GM12878 (cell line): ENCODE results near the gene RAD51B. TPM values are rescaled to one million over a fixed set of nuclear protein-coding genes. Genes with fewer than 3 reads are reported as not detected.

Source experiments
- CEBPB ChIP-seq, 2 experiments: fragments of 150-350 bp in 1 of 2; IDR thresholded peaks; 2 replicates each; pipeline ENCODE4 v1.6.1; 2012 to 2014; ENCODE audit warnings: low read depth in 2 of 2, low read length in 2 of 2, borderline replicate concordance in 1 of 2, inconsistent platforms in 1 of 2
- E2F4 ChIP-seq: IDR thresholded peaks from 2 replicates; pipeline ENCODE4 v1.6.1; 2012; ENCODE audit warnings: low read depth, low read length, improper control_type of control experiment
- FOXK2 ChIP-seq: fragments of 450-650 bp; IDR thresholded peaks from 2 replicates; pipeline ENCODE4 v1.6.1; 2017; ENCODE audit warnings: mild to moderate bottlenecking, moderate library complexity
- IRF4 ChIP-seq: IDR thresholded peaks from 2 replicates; pipeline ENCODE4 v1.6.1; 2011; ENCODE audit warnings: low read depth, low read length
- LARP7 ChIP-seq: fragments of 450-650 bp; IDR thresholded peaks from 2 replicates; pipeline ENCODE4 v1.6.1; 2017; ENCODE audit warnings: mild to moderate bottlenecking
- NFXL1 ChIP-seq: fragments of 450-650 bp; IDR thresholded peaks from 2 replicates; pipeline ENCODE4 v1.6.1; 2017; ENCODE audit warnings: antibody characterized with exemption, mild to moderate bottlenecking, borderline replicate concordance
- RUNX3 ChIP-seq: IDR thresholded peaks from 2 replicates; pipeline ENCODE4 v1.6.1; 2012; ENCODE audit warnings: low read length, inconsistent platforms
- SUPT20H ChIP-seq: IDR thresholded peaks from 2 replicates; pipeline ENCODE4 v1.6.1; 2011; ENCODE audit warnings: low read depth, mild to moderate bottlenecking, low read length, moderate library complexity, borderline replicate concordance; ENCODE audit not compliant: control insufficient read depth
- TAF1 ChIP-seq: IDR thresholded peaks from 2 replicates; pipeline ENCODE4 v1.6.1; 2011; ENCODE audit warnings: mild to moderate bottlenecking, low read depth, low read length, borderline replicate concordance
- TCF12 ChIP-seq: IDR thresholded peaks from 2 replicates; pipeline ENCODE4 v1.6.1; 2011; ENCODE audit warnings: low read depth, mild to moderate bottlenecking, low read length
- USF1 ChIP-seq: IDR thresholded peaks from 2 replicates; pipeline ENCODE4 v1.6.1; 2011; ENCODE audit warnings: borderline replicate concordance, low read depth, mild to moderate bottlenecking, moderate library complexity, mixed read lengths, low read length; ENCODE audit not compliant: insufficient read depth; ENCODE audit errors: extremely low read length
- YY1 ChIP-seq: IDR thresholded peaks from 2 replicates; pipeline ENCODE4 v1.6.1; 2011; ENCODE audit warnings: low read depth, mild to moderate bottlenecking, low read length
- ZSCAN29 ChIP-seq: fragments of 450-650 bp; IDR thresholded peaks from 2 replicates; pipeline ENCODE4 v1.6.1; 2017; ENCODE audit warnings: mild to moderate bottlenecking, moderate library complexity
- polyA plus RNA-seq, 11 experiments: library from polyadenylated mRNA; depleted of rRNA in 4 of 11; unstranded in 6 of 11; stranded (reverse) in 5 of 11; fragments of >200 nt; fragmentation: Nextera tagmentation in 4 of 11; fragmentation: Illumina TruSeq in 1 of 11; extraction: Ambion mirVana in 4 of 11; extraction: Trizol in 1 of 11; gene quantifications; 1 replicate in 1 of 11; 2 replicates in 10 of 11; pipeline versions ENCODE4 v1.2.1 to v1.2.3, GENCODE V29; 2011 to 2016; ENCODE audit warnings: inconsistent platforms in 2 of 11, missing spikeins in 2 of 11, low read depth in 1 of 11
- total RNA-seq, 4 experiments: library from RNA; depleted of rRNA in 3 of 4; stranded (reverse); fragments of >200 nt in 3 of 4; fragmentation: Illumina TruSeq in 1 of 4; extraction: Trizol in 1 of 4; gene quantifications; 2 replicates each; pipeline versions ENCODE4 v1.2.1 to v1.2.3, GENCODE V29; 2013 to 2021
- TF ChIP-seq, protein P1 (sequence below): IDR thresholded peaks from 2 replicates; pipeline ENCODE4 v1.6.1; 2012; ENCODE audit warnings: improper control_type of control experiment, low read depth, low read length; ENCODE audit not compliant: insufficient replicate concordance
- TF ChIP-seq, protein P2 (sequence below): fragments of 450-650 bp; IDR thresholded peaks from 2 replicates; pipeline ENCODE4 v1.6.1; 2016; ENCODE audit warnings: mild to moderate bottlenecking
- TF ChIP-seq, protein P3 (sequence below): IDR thresholded peaks from 2 replicates; pipeline ENCODE4 v1.6.1; 2012; ENCODE audit warnings: low read depth, low read length, improper control_type of control experiment

Gene RAD51B
- total and polyA plus RNA-seq, 10 of the 15 experiments (the other 5 are each of a cell fraction or from before 2014, with no cell fraction given): 9.8 to 26.8 (median 21.3) TPM

DNA sequence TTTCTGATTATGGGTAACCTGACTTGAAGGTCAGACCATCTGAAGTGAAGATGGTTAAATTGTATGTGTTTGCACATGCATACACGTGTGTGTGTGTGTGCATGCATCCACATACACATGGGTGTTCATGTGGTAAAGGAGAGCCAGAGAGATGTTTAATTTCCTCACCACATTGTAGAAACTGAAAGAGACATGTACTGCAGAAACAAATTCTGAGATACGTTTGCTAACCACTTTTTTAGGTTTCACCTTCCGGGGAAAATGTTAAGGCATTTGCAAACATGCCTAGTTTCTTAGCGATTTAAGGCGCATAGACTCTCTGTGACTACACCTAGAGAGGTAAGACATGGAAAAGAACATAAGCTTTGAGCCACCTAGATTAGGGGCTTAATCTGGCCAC is 362.9 kb downstream of the RAD51B start (continued):
- TF ChIP-seq TCF12 (no peak), CEBPB (IDR thresholded peaks at IDR 0.05; ENCODE audit: borderline replicate concordance in 1 of 2, low read depth in 2 of 2, low read length in 2 of 2) (no peak), ZSCAN29 (no peak), E2F4 (no peak), YY1 (no peak), TAF1 (no peak), NFXL1 (no peak), USF1 (no peak), SUPT20H (no peak), FOXK2 (no peak), LARP7 (no peak), IRF4 (peak; percentile 61; the same call in 1 of the 2 replicates), RUNX3 (peak; percentile 93)
- TF ChIP-seq, protein P1, sequence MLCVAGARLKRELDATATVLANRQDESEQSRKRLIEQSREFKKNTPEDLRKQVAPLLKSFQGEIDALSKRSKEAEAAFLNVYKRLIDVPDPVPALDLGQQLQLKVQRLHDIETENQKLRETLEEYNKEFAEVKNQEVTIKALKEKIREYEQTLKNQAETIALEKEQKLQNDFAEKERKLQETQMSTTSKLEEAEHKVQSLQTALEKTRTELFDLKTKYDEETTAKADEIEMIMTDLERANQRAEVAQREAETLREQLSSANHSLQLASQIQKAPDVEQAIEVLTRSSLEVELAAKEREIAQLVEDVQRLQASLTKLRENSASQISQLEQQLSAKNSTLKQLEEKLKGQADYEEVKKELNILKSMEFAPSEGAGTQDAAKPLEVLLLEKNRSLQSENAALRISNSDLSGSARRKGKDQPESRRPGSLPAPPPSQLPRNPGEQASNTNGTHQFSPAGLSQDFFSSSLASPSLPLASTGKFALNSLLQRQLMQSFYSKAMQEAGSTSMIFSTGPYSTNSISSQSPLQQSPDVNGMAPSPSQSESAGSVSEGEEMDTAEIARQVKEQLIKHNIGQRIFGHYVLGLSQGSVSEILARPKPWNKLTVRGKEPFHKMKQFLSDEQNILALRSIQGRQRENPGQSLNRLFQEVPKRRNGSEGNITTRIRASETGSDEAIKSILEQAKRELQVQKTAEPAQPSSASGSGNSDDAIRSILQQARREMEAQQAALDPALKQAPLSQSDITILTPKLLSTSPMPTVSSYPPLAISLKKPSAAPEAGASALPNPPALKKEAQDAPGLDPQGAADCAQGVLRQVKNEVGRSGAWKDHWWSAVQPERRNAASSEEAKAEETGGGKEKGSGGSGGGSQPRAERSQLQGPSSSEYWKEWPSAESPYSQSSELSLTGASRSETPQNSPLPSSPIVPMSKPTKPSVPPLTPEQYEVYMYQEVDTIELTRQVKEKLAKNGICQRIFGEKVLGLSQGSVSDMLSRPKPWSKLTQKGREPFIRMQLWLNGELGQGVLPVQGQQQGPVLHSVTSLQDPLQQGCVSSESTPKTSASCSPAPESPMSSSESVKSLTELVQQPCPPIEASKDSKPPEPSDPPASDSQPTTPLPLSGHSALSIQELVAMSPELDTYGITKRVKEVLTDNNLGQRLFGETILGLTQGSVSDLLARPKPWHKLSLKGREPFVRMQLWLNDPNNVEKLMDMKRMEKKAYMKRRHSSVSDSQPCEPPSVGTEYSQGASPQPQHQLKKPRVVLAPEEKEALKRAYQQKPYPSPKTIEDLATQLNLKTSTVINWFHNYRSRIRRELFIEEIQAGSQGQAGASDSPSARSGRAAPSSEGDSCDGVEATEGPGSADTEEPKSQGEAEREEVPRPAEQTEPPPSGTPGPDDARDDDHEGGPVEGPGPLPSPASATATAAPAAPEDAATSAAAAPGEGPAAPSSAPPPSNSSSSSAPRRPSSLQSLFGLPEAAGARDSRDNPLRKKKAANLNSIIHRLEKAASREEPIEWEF: no peak
- TF ChIP-seq, protein P2, sequence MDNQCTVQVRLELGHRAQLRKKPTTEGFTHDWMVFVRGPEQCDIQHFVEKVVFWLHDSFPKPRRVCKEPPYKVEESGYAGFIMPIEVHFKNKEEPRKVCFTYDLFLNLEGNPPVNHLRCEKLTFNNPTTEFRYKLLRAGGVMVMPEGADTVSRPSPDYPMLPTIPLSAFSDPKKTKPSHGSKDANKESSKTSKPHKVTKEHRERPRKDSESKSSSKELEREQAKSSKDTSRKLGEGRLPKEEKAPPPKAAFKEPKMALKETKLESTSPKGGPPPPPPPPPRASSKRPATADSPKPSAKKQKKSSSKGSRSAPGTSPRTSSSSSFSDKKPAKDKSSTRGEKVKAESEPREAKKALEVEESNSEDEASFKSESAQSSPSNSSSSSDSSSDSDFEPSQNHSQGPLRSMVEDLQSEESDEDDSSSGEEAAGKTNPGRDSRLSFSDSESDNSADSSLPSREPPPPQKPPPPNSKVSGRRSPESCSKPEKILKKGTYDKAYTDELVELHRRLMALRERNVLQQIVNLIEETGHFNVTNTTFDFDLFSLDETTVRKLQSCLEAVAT: peak; percentile 75
- TF ChIP-seq, protein P3, sequence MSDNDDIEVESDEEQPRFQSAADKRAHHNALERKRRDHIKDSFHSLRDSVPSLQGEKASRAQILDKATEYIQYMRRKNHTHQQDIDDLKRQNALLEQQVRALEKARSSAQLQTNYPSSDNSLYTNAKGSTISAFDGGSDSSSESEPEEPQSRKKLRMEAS: peak; percentile 50; the same call in 1 of the 2 replicates
- TF ChIP-seq, all 136 proteins: peak for 25
